Omental fat pad (tissue), 4 donors: Measurements from ENCODE around the gene CTU2. TPM values are rescaled to one million over a fixed set of nuclear protein-coding genes. Genes with fewer than 3 reads are reported as not detected.
A peak's percentile ranks its signal among the peaks of the same experiment; 100 is the strongest.

Source experiments
- ATAC-seq: fragments of 150-250 bp; one replicate; pipeline ENCODE4 v1.9.1; 2016; ENCODE audit warnings: mild to moderate bottlenecking, moderate library complexity; ENCODE audit not compliant: low FRiP score
- DNase-seq: peaks from one replicate; pipeline ENCODE4 v3.0.0-alpha.2; 2019; ENCODE audit warnings: low spot score
- total RNA-seq, 4 donors: library from RNA; depleted of rRNA; stranded (reverse); fragments of >200 nt; gene quantifications; one replicate each; pipeline ENCODE4 v1.1.0, GENCODE V29; 2016
- TF ChIP-seq, protein P1 (sequence below), 3 donors: fragments of 450-650 bp; IDR thresholded peaks; one replicate each; pipeline ENCODE4 v1.5.1; 2016 to 2017; ENCODE audit warnings: antibody characterized with exemption in 3 of 3, mild to moderate bottlenecking in 3 of 3, moderate library complexity in 2 of 3

Gene CTU2
- total RNA-seq, 4 donors from 2014 or later = 6.8 to 23.7 (median 10.2) TPM

DNA sequence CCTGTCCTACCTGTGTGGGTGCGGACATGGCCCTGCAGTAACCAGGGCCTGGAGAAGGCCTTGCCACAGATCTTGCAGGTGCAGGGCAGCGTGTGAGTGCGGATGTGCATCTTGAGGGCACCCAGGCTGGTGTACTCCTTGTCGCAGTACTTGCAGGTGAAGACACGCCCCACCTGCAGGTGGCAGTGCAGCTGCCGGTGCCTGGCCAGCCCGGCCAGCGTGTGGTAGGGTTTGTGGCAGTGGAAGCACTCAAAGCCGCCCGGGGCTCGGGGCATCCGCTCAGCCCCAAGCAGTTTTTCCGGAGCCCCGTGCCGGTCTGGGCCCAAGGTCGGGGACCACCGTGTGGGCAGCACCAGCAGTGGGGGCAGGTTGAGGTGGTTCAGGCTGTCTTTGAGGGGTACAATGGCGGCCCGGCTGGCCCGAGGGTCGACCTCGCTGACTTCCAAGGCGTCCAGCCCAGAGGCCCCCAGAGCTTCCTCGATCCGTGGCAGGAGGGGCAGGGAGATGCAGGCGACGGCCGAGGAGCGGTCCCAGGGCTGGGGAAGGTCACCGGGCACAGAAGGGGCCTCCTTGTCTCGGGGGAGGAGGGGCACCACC lies 25.1 kb upstream of the CTU2 start:
- DNase-seq (no peak), ATAC-seq (no peak)

DNA sequence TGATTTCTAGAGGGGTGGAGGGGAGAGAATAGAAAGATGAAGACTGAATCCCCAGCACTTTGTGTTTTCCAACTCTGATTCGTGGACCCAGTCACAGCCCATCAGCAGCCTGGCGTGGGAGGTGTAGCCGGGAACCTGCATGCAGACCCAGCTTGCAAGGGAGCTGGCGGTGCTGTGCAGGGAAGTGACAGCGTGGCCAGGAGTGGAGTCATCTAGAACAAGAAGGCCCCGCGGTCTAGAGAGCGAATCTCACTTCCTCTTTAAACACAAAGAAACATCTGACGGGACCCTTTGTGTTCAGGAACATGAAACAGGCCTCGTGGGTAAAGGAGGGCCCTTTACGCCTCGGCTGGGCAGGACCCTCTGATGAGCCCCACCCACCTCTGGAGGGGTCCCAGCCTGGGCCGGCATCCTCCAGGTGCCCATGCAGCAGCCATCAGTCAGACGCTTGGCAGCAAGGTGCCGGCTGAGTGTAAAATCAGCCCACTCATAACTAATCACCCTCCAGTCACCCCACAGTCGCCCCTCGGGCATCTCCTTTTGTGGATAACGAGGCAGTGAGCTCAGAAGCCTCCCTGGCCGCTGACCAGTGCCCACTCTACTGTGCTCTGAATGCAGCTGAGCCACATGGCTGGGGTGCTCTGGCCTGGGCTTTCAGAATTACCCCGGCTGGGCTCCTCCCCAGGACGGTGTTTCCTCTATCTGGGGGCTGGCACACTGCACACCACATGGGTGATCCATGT lies 24.4 kb upstream of the CTU2 start:
- DNase-seq (no peak), ATAC-seq (no peak)
- TF ChIP-seq, protein P1, sequence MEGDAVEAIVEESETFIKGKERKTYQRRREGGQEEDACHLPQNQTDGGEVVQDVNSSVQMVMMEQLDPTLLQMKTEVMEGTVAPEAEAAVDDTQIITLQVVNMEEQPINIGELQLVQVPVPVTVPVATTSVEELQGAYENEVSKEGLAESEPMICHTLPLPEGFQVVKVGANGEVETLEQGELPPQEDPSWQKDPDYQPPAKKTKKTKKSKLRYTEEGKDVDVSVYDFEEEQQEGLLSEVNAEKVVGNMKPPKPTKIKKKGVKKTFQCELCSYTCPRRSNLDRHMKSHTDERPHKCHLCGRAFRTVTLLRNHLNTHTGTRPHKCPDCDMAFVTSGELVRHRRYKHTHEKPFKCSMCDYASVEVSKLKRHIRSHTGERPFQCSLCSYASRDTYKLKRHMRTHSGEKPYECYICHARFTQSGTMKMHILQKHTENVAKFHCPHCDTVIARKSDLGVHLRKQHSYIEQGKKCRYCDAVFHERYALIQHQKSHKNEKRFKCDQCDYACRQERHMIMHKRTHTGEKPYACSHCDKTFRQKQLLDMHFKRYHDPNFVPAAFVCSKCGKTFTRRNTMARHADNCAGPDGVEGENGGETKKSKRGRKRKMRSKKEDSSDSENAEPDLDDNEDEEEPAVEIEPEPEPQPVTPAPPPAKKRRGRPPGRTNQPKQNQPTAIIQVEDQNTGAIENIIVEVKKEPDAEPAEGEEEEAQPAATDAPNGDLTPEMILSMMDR (IDR thresholded peaks at IDR 0.05) = no peak

More for the DNA sequence above, 25.1 kb upstream of the CTU2 start:
- TF ChIP-seq, protein P1 (IDR thresholded peaks at IDR 0.05) = no peak

DNA sequence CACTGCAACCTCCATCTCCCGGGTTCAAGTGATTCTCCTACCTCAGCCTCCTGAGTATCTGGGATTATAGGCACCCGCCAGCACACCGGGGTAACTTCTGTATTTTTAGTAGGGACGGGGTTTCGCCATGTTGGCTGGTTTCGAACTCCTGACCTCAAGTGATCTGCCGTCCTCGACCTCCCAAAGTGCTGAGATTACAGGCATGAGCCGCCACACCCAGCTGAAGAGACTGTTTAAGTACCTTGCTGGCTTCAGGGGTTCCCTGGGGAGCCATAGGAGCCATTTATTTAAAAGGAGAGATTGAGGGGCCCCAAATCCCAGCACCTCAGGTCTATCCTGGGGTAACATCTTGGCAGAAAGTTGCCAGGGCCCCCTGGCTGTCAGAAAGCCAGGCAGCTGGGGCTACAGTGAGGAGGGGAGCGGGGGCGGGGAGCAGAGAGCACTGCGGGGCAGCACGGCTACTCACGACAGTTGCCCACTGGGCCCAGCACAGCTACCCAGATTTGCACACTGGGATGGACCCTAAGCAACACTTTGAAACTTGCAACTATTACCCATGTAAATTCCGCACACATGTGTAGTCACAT lies 21.6 kb upstream of the CTU2 start:
- ATAC-seq (no peak), DNase-seq (no peak)
- TF ChIP-seq, protein P1 (IDR thresholded peaks at IDR 0.05) = no peak

DNA sequence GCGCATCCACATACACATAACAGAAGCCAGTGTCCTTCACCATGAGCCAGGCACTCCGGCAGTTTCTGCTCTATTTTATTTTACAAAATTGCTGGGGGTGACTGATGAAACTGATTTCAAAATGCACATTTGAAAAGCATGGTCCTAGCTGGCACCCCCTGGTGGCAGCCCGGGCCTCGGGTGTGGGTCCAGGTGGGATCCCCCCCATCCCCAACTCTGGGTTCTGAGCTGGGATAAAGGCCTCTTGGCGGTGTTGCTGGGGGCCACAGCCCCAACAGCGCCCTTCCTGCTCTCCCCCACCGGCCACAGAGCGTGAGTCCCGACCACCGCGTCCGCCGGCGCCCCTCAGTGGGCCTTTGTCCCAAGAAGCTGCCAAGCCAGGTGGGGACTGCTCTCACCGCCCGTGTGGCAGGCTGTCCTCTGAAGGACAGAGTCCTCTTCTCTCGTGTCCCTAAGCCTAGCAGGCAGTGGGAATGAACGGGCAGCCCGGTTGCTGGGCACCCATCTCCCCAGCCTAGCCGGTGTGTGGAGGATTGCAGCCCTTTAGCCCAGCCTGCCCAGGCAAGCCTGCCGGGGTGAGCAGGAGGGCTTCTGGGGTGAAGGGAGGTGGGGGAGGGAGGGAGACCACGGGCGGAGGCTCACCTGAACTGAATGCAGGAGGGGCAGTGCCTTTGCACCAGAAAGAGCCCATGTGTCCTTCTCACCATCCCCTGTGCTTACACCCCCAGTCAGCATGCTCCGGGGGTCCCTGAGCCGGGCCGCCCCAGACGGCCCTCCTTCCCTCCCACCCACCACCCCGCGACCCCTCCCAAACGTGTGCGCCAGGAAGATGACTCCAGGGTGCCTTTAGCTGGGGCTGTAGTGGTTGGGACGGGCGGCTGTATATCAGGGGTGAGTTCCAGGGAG lies 20.9 kb upstream of the CTU2 start:
- ATAC-seq = no peak

DNA sequence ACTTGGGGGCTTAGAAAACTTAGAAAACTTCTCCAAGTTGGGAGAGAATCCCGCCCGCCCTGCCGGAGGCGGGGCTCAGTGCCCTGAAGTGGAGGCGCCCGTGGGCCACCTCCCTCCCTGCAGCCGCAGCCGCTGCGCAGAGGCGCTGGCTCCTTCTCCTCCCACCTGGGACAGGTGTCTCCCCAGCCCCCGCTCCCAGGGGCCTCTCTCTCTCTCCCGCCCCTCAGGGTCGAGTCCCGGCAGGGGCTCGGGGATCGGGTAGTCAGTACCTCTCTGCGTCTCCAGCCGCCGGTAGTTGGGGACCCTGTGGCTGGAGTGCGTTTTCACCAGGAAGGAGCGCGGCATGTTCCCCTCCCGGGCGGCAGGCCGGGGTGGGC lies 20.3 kb upstream of the CTU2 start:
- TF ChIP-seq, protein P1 (IDR thresholded peaks at IDR 0.05) = no peak
- no peak for DNase-seq
- no peak for ATAC-seq

More for the DNA sequence above, 20.9 kb upstream of the CTU2 start:
- TF ChIP-seq, protein P1 (IDR thresholded peaks at IDR 0.05) = peak in 1 of 3 donors; percentile 43
- DNase-seq = peak; percentile 46

DNA sequence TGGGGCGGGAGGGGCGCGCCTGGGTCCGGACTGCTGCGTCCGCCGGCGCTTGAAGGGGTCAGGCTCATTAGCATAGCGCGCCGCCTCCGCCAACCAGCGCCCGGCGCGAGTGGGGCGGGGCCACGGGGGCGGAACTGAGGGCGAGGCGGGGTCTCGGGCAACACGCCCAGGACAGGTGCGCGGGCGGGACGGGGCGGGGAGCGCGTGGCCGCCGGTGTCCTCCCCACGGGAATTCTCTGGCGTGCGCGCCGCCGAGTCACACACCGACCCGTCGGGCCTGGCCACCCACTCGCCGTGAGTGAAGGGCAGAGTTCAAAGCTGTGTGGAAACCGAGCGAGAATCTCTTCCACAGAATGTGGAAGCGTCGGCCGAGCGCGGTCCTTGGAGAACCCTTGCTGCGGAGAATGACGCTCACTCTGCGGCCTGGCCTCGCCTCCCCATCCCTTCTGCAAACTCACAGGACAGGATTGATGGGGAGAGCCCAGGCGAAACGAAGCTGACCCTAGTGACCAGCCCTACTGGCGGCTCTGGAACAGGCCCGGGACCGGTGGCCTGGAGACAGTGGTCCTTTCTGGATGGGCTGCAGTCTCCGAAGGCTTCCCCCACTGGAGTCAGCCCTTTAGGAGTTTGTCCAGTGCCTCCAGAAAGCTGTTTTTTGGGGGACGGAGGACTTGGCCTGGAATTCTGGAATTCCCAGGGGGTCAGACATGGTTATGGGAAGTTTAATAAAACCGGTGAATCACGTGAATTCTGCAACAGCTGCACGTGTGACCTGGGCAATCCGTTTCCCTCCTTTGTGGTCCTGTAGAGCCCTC lies 19.7 kb upstream of the CTU2 start, which contains the start of gene SNAI3:
Gene SNAI3 (minus strand): TSS at position 69 of the 815 bp plus-strand sequence. CDS start 101 bp downstream, outside the sequence.
- DNase-seq (peak; percentile 69), ATAC-seq (peak; percentile 83)
- TF ChIP-seq, protein P1 (IDR thresholded peaks at IDR 0.05) = no peak
